ENCODE measurements around the gene GLRX5.
"Not testable (repeated sequence)": the region's sequence is repeated elsewhere in the genome, so short reads cannot be mapped to it uniquely, and the experiment has no call there.

Gene GLRX5

GRCh38 chr14:95499354-95499750, 35.5 kb upstream of the GLRX5 start:
- DNase-seq = no peak

GRCh38 chr14:95500201-95500681, 34.6 kb upstream of the GLRX5 start:
- no peak for DNase-seq

DNA sequence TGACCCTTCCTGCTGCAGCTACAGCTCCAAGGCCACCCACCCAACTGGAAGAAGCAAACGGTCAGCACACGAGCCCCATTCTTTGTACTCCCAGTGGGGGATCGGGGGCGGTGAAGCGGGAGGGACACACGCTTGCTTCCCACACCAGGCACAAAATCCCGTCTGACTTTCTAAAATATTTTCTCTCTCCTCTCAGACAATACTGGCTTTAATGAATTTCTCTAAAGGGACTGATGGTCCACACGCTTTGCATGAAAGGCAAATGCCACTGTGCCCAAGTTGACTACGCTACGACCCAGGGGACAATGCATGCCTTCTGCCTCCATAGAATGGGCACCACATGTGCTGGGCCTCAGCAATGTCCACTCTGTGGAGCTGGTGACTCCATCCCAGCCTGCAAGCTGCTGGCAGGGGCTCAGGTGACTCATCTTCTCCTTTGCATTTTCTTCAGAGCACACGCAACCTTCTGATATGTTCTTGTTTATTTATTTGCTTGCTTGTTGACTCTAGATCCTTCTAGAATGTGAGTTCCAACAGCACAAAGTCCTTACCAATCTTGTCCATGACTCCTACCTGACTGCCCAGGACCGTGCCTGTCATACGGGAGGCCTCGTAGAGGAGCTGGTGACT, 34.0 kb upstream of the GLRX5 start:
- no peak for DNase-seq

- no peak for DNase-seq
These were observed 32.4 kb upstream of the GLRX5 start for GRCh38 chr14:95502381-95502950.

DNA sequence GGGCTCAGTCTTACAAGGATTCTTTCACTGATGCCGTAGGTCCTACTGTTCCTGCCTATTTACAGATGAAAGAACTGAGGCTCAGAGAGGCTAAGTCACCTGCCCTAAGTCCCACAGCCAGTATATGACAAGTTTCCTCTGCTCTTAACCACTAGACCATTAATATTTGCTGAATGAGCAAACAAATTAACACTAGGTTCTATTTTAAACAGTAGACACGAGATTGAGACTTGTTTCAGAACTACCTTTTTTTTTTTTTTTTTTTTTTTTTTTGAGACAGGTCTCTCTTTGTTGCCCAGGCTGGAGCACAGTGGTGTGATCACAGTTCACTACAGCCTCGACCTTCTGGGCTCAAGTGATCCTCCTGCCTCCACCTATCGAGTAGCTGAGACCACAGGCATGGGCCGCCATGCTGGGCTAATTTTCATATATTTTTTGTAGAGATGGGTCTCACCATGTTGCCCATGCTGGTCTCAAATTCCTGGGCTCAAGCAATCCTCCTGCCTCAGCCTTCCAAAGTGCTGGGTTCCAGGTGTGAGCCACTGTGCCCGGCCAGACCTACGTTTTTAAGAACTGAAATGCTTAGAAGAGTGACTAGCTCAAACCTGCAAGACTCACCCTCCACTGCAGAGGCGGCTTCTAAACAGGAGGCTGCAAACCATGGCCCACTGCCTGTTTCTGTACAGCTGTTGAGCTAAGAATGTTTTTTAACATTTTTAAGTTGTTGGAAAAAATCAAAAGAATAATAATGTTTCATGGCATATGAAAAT, 31.3 kb upstream of the GLRX5 start:
- DNase-seq = no peak

GRCh38 chr14:95504135-95505029, 30.5 kb upstream of the GLRX5 start:
- no peak for DNase-seq

- no peak for DNase-seq
These were observed 29.7 kb upstream of the GLRX5 start for GRCh38 chr14:95505030-95505589.

DNA sequence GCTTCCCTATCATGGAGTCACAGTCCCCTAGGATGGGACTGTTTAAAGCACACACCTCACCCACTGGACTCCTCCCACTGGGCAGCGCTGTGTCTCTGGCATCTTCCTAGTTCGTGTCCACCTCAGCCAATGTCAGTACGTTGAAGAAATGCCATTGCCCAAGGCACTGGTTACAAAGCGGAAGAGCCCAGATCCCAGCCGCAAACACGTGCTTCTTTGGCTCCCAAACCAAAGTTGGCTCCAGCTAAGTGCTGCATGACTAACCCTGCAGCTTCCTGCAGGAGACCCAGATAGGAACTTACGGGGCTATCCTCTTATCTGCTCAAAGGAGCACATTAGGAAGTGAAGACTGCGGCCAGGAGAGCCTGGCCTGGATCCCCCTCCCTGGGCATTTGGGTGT, 27.7 kb upstream of the GLRX5 start:
- no peak for DNase-seq

DNA sequence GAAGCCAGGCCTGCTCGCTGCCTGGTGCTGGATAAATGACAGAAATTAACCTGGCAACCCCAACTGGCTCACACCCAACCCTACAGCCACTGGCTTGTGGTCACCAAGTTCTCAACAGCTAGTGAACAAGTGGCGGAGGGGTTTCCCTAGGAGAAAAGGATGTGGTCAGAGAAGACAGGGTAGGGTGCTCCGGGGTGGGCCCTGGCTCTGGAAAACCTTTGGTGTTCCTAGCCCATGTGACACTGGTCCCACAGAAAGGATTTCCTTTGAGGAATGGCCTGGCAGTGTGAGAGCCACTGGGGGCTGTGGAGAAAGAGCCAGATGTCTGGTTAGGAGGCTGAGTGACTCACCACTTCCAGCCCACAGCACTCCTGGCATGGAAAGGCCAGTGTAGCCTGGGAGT, 27.1 kb upstream of the GLRX5 start:
- no peak for DNase-seq

GRCh38 chr14:95508377-95508776, 26.5 kb upstream of the GLRX5 start:
- no peak for DNase-seq

DNA sequence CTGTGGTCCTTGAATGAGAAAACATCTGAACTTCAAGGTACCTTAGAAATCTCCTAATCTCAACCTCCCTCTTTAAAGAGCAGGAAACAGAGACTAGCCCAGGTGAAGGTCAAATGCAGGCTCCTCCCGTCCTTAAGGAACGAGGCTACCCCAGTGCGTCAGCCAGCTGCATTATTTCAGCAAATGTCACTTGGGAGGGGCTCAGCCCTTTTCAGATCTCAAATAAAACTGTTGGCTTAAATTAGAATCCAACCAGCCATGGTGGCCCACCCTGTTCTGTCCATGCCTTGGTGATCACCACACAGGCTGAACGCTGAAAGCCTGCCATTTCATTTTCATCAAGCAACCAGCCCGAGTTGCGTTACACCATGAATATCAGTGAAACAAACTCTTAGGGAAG, 25.4 kb upstream of the GLRX5 start:
- DNase-seq = no peak

- DNase-seq = not testable (repeated sequence)
These were observed 24.5 kb upstream of the GLRX5 start for GRCh38 chr14:95510344-95510743.

DNA sequence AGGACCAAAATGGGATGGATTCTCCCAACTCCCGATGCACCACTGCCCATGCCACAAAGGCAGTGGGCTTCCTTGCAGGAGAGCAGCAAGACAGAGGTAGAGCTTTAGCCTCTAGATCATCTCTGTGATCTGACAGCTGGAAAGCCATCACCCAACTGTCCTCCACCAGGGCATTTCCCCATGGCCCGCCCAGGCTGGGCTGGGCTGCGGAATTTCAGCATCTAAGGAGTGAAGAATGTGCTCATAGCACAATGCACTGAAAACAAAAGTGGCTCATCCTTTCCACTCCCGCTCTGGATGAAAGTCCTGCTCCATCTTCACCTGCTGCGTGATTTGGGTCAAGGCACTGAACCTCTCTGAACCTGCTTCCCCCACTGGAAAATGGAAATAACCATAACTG, 24.0 kb upstream of the GLRX5 start:
- no peak for DNase-seq

GRCh38 chr14:95511687-95512086, 23.2 kb upstream of the GLRX5 start:
- no peak for DNase-seq

- no peak for DNase-seq
These were observed 21.6 kb upstream of the GLRX5 start for GRCh38 chr14:95513291-95513690.

DNA sequence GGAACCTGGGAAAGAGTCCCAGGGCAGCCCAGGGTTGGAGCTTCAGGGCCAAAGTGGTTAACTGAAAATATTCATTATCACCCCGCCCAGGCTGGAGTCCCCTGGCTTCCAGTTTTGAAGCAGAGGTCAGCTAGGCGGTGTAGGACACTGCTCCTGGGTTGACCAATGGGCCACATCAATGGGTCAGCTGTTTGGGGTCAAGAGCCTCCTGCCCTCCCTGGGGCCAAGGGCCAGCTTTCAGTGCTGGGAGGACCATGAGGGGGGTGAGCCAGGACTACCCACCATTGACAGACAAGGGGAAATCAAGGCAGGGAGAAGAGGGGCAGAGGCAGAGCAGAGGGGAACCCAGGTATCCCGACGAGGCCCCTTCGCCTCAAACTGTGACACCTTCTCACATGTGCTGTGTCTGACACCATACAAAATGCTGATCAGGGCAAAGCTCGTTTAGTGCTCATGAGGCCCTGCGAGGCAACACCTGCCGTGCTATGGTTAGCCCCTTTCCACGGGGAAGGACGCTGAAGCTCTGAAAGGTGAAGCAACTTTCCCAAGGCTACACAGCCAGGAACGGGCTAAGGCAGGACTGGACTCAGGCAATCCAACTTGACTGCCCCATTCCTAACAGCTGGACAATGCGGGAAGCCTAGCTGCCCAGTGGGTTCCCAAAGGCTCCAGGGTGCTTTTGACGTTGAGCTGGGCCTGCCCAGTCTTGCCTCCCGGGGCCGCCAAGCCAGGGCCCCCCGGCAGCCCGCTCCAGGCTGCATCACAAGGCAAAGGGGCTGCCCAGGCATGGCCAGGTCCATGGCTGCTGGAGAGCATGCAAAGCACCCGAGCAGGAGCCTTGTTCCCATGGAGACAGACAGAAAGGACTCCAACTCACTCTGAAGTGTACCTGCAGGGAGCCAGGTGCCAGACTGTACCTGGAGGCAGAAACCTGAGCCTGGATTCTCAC, 20.4 kb upstream of the GLRX5 start:
- DNase-seq = no peak

- DNase-seq = no peak
These were observed 19.8 kb upstream of the GLRX5 start for GRCh38 chr14:95515080-95515489.

- DNase-seq = peak; percentile 74 to 77
These were observed 19.0 kb upstream of the GLRX5 start for GRCh38 chr14:95515596-95516552.

DNA sequence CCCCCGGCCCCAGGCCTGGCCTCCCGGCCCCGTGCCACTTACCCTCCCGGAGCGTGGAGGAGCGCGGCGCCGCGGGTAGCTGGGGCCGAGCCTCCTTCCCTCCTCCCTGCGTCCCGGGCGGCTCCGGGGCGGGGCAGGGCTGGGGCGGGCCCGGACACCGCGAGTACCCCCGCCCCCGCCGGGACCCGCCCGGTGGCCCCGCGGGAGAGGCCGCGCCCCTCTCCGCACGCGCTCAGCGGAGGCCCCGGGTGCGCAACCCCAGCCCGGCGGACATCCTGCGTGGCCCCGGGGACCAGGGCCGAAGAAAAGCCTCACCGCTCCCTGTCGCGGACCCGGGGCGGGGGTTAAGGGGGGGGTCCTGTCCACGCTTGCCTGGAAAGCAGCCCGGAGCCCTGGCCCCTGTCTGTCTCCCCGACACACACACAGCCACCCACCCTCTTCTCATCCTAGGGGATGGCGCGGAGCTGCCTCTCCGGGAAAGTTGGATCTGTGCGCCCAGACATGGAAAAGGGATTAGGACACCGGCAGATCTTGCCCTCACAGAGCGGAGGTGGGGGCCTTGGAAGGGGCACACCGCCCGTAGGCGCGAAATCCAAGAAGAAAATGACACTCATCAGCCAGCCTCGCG, 18.2 kb upstream of the GLRX5 start, which contains the start of gene SYNE3:
Gene SYNE3, minus strand, starts transcription at position 97 of the 628 bp plus-strand sequence. CDS start 40,829 bp downstream, outside the sequence.
- DNase-seq = peak; percentile 26 to 47
